CD8-positive, alpha-beta memory T cell (primary cell): ENCODE data around the gene PPP2R2B. TPM values are rescaled to one million over a fixed set of nuclear protein-coding genes. Genes with fewer than 3 reads are reported as not detected.

Source experiments
- CTCF ChIA-PET: fragments of 350-600 bp; sonication (Branson Sonifier 250); formaldehyde crosslinking; loops from one replicate; lab custom pipeline; 2021; ENCODE audit warnings: antibody characterized with exemption; lab: Charles Lee
- POLR2A ChIA-PET: fragments of 350-600 bp; sonication (Branson Sonifier 250); formaldehyde crosslinking; loops from one replicate; lab custom pipeline; 2021; ENCODE audit warnings: antibody characterized with exemption; lab: Charles Lee
- DNase-seq, 5 donors: peaks; one replicate each; pipeline versions ENCODE4 v3.0.0 to v3.0.0-alpha.2; 2020 to 2022; ENCODE audit warnings: mixed read lengths in 1 of 5
- H3K27ac ChIP-seq: one replicate; pipeline ENCODE4 v1.7.0; 2013; ENCODE audit warnings: low read depth, mild to moderate bottlenecking, low read length, moderate library complexity
- H3K27me3 ChIP-seq: 2 replicates; pipeline ENCODE4 v1.7.0; 2013; ENCODE audit warnings: low read length, mild to moderate bottlenecking; ENCODE audit not compliant: insufficient read depth, poor library complexity, severe bottlenecking
- H3K36me3 ChIP-seq: 2 replicates; pipeline ENCODE4 v1.7.0; 2013; ENCODE audit warnings: mild to moderate bottlenecking, low read length, moderate library complexity; ENCODE audit not compliant: insufficient read depth
- H3K4me1 ChIP-seq: 2 replicates; pipeline ENCODE4 v1.7.0; 2013; ENCODE audit warnings: mild to moderate bottlenecking, low read length, moderate library complexity; ENCODE audit not compliant: insufficient read depth
- H3K4me3 ChIP-seq: 2 replicates; pipeline ENCODE4 v1.7.0; 2013; ENCODE audit warnings: mild to moderate bottlenecking, low read length
- H3K9me3 ChIP-seq: 2 replicates; pipeline ENCODE4 v1.7.0; 2013; ENCODE audit warnings: mild to moderate bottlenecking, low read length
- H3K27ac Mint-ChIP-seq, 8 donors: one replicate each; pipeline ENCODE4 v1.8.0; 2020 to 2021; ENCODE audit warnings: mixed read lengths in 8 of 8, mild to moderate bottlenecking in 6 of 8, inconsistent platforms in 3 of 8, moderate library complexity in 3 of 8
- H3K27me3 Mint-ChIP-seq, 2 donors: one replicate each; pipeline ENCODE4 v1.8.0; 2020 to 2021; ENCODE audit warnings: mixed read lengths in 2 of 2, mild to moderate bottlenecking in 1 of 2, moderate library complexity in 1 of 2
- H3K36me3 Mint-ChIP-seq, 3 donors: one replicate each; pipeline ENCODE4 v1.8.0; 2020 to 2021; ENCODE audit warnings: mixed read lengths in 3 of 3, inconsistent platforms in 1 of 3, mild to moderate bottlenecking in 1 of 3
- H3K4me1 Mint-ChIP-seq, 3 donors: one replicate each; pipeline ENCODE4 v1.8.0; 2020 to 2021; ENCODE audit warnings: mixed read lengths in 3 of 3, inconsistent platforms in 1 of 3, mild to moderate bottlenecking in 1 of 3
- H3K4me3 Mint-ChIP-seq, 7 donors: one replicate each; pipeline ENCODE4 v1.8.0; 2020 to 2021; ENCODE audit warnings: mixed read lengths in 7 of 7, mild to moderate bottlenecking in 6 of 7, moderate library complexity in 4 of 7, inconsistent platforms in 2 of 7
- H3K9me3 Mint-ChIP-seq, 5 donors: one replicate each; pipeline ENCODE4 v1.8.0; 2020 to 2022; ENCODE audit warnings: mixed read lengths in 5 of 5, mild to moderate bottlenecking in 3 of 5, moderate library complexity in 2 of 5, inconsistent platforms in 1 of 5
- polyA plus RNA-seq: library from polyadenylated mRNA; unstranded; fragments of 300-500 nt; fragmentation: Illumina TruSeq; gene quantifications from one replicate; pipeline ENCODE4 v1.2.3, GENCODE V29; 2021
- total RNA-seq, 2 experiments: library from RNA; stranded (reverse); gene quantifications; one replicate each; pipeline ENCODE4 v1.2.3, GENCODE V29; 2021

The PPP2R2B gene
- total and polyA plus RNA-seq, 3 experiments from 2014 or later, result 2.3 to 29.7 (median 4.2) TPM

DNA sequence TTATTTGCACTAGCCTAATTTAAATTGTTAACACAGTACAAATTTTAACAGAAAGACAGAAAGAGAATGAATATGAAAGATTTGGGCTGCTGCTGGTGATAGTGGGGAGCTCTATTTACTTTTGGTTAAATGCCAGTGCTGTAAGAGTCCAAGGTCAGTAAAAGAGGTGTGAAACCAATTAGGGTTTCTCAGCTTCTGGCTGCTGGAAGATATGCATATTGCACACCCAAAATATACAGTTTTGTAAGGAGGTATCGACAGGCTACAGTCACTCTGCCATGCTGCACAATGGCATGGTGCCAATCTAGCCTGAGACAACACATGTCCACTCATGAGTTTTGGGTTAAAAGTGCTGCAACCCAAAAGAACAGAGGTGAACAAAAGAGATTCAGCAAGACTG lies 79.3 kb downstream of the PPP2R2B start:
- CTCF ChIA-PET, result no interaction called here
- H3K36me3 Mint-ChIP-seq, result peaks cover 0 to 3% (median 0%) of the 10 kb centered on the region in 3 donors
- peaks cover 9% of the 10 kb centered on the region for H3K4me1 ChIP-seq
- H3K4me1 Mint-ChIP-seq, result peaks cover 53 to 80% (median 76%) of the 10 kb centered on the region in 3 donors
- H3K27me3 ChIP-seq, result no peaks in the 10 kb centered on the region
- peak overlapping the region in 2 of 7 donors; percentile 3 to 16 for H3K4me3 Mint-ChIP-seq
- no peaks in the 10 kb centered on the region for H3K27me3 Mint-ChIP-seq
- no peaks in the 10 kb centered on the region for H3K36me3 ChIP-seq
- H3K9me3 ChIP-seq, result no peaks in the 10 kb centered on the region
- H3K9me3 Mint-ChIP-seq, result no peaks in the 10 kb centered on the region
- POLR2A ChIA-PET, result no interaction called here
- H3K27ac Mint-ChIP-seq, result peak overlapping the region in 7 of 8 donors; percentile 2 to 75 (median 43)
- no peak overlapping the region for H3K4me3 ChIP-seq
- no peak for DNase-seq
- no peak overlapping the region for H3K27ac ChIP-seq

DNA sequence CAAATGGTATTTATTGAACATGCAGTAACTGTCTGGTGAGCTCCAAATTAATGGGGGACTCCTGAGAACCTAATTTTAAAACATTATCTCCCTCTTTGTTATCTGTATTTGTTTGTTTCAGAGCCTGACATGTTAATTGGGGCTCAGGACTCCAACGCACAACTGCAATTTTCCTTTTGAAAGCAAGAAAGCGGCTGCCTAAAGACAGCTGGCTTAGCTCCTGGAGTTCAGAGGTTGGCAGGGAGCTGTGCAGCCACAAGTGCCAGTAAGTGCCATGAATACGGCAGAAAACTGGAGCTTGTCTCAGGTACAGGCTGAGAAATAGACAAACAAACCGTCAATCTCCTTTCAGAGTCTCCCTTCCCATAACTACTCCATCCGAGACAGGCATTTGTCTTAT lies 80.9 kb downstream of the PPP2R2B start:
- no peak overlapping the region for H3K27ac ChIP-seq
- no peaks in the 10 kb centered on the region for H3K36me3 ChIP-seq
- ChIA-PET POLR2A (no interaction called here), CTCF (interaction anchor here (1.8 kb wide), 1 partner anchor 9 kb away, joined by 5 read pairs; no protein-coding TSS in a partner anchor)
- no peak for DNase-seq
- H3K27me3 ChIP-seq, result no peaks in the 10 kb centered on the region
- Mint-ChIP-seq H3K4me3 (no peak overlapping the region), H3K4me1 (peaks cover 65 to 93% (median 85%) of the 10 kb centered on the region in 3 donors), H3K9me3 (no peaks in the 10 kb centered on the region), H3K27ac (no peak overlapping the region), H3K27me3 (no peaks in the 10 kb centered on the region), H3K36me3 (peaks cover 0 to 5% (median 0%) of the 10 kb centered on the region in 3 donors)
- no peak overlapping the region for H3K4me3 ChIP-seq
- peaks cover 17% of the 10 kb centered on the region for H3K4me1 ChIP-seq
- H3K9me3 ChIP-seq, result no peaks in the 10 kb centered on the region

DNA sequence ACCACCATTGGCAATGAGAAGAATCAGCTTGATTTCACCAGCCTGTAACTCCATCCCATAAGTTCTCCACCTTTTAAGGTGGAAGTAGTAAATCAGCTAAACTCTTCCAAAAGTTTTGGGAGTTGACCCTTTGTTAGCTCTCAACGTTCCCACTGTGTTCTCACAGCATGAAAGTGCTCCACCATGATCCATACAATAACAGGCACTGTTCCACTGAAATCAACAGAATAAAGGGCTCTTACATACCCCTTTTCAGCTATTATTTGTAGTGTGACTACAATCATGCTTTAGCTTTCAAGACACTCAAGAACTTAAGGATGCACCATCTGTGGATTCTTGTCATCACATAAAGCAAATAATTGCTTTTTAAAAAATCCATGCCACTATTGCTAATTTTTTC lies 81.6 kb downstream of the PPP2R2B start:
- H3K4me3 Mint-ChIP-seq, result no peak overlapping the region
- peaks cover 70 to 91% (median 86%) of the 10 kb centered on the region in 3 donors for H3K4me1 Mint-ChIP-seq
- no peak overlapping the region for H3K27ac ChIP-seq
- H3K27me3 Mint-ChIP-seq, result no peaks in the 10 kb centered on the region
- no peak for DNase-seq
- POLR2A ChIA-PET, result no interaction called here
- H3K36me3 ChIP-seq, result no peaks in the 10 kb centered on the region
- H3K9me3 Mint-ChIP-seq, result no peaks in the 10 kb centered on the region
- H3K27ac Mint-ChIP-seq, result peak overlapping the region in 4 of 8 donors; percentile 32 to 59 (median 44)
- no peaks in the 10 kb centered on the region for H3K27me3 ChIP-seq
- H3K36me3 Mint-ChIP-seq, result peaks cover 0 to 6% (median 0%) of the 10 kb centered on the region in 3 donors
- CTCF ChIA-PET, result interaction anchor here (1.1 to 1.8 kb wide), 3 partner anchors 10 to 44 kb away, joined by 3 to 5 read pairs (median 4); no protein-coding TSS in a partner anchor
- no peaks in the 10 kb centered on the region for H3K9me3 ChIP-seq
- H3K4me3 ChIP-seq, result no peak overlapping the region
- H3K4me1 ChIP-seq, result peaks cover 17% of the 10 kb centered on the region

DNA sequence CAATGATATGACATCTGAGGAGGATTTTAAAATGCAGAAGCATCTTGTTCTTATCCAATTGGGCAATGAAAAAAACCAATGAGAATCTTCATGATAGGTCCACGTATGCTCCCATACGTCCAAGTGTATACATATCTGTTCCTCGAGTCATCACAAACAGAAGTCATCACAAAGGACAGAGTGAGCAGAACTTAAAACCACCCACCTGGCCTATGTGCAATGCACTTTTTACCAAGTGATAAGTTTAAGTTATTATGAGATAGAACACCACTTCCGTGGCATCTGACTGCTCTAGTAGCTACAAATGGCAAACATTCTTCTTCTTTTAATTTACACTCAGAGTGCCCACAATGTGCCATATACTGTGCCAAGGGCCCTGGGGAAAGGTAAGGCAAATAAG lies 82.4 kb downstream of the PPP2R2B start:
- Histone ChIP-seq H3K4me3 (no peak overlapping the region), H3K9me3 (no peaks in the 10 kb centered on the region), H3K27ac (no peak overlapping the region), H3K36me3 (no peaks in the 10 kb centered on the region), H3K4me1 (peaks cover 17% of the 10 kb centered on the region), H3K27me3 (no peaks in the 10 kb centered on the region)
- H3K4me1 Mint-ChIP-seq, result peaks cover 74 to 86% (median 85%) of the 10 kb centered on the region in 3 donors
- H3K4me3 Mint-ChIP-seq, result peak overlapping the region in 3 of 7 donors; percentile 2 to 15 (median 12)
- peaks cover 0 to 11% (median 0%) of the 10 kb centered on the region in 3 donors for H3K36me3 Mint-ChIP-seq
- no peak for DNase-seq
- H3K9me3 Mint-ChIP-seq, result no peaks in the 10 kb centered on the region
- H3K27me3 Mint-ChIP-seq, result no peaks in the 10 kb centered on the region
- peak overlapping the region; percentile 12 to 88 (median 35) for H3K27ac Mint-ChIP-seq
- POLR2A ChIA-PET, result interaction anchor here (0.6 kb wide), 1 partner anchor 80 kb away, joined by 3 read pairs; no protein-coding TSS in a partner anchor
- CTCF ChIA-PET, result interaction anchor here (1.1 to 1.3 kb wide), 2 partner anchors 11 to 43 kb away, joined by 3 to 4 read pairs; no protein-coding TSS in a partner anchor

DNA sequence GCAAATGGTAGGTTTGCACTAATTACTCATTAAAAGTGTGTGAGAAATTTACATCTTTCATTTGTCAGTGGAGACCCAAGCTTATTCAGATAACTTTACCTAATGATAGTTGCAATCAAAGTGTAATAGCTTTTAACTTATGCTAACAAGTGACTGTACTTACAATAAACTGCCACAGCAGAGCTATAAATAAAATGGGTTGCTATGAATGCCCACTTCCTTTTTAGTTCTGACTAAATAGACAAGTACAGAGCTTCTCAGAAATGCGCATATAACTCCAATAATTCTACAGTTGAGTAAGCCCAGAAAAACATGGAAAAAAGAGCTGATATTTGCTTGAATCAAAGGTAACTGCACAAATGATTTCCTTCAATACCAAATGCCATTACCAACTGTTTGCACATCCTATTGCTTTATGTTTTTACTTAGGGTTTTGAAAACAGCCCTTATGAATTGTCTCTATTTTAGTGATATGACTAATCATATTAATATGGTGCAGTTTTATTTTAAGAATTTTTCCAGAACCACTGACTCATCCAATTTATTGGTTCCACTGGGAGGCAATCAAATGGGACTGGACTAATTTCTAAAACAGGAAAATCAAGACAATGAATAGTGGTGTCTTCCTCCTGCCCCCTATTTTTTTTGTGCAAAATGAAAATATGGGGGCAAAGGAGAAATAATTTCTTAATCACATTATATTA lies 84.1 kb downstream of the PPP2R2B start:
- peaks cover 70 to 82% (median 71%) of the 10 kb centered on the region in 3 donors for H3K4me1 Mint-ChIP-seq
- ChIA-PET POLR2A (interaction anchor here (0.5 kb wide), 1 partner anchor 41 kb away, joined by 3 read pairs; no protein-coding TSS in a partner anchor), CTCF (interaction anchor here (1.0 kb wide), 1 partner anchor 9 kb away, joined by 3 read pairs; no protein-coding TSS in a partner anchor)
- H3K27me3 Mint-ChIP-seq, result no peaks in the 10 kb centered on the region
- DNase-seq, result peak in 1 of 5 donors; percentile 6
- peak overlapping the region in 6 of 8 donors; percentile 6 to 64 (median 32) for H3K27ac Mint-ChIP-seq
- Histone ChIP-seq H3K27me3 (no peaks in the 10 kb centered on the region), H3K36me3 (no peaks in the 10 kb centered on the region), H3K27ac (no peak overlapping the region), H3K9me3 (no peaks in the 10 kb centered on the region), H3K4me3 (no peak overlapping the region), H3K4me1 (peaks cover 17% of the 10 kb centered on the region)
- no peaks in the 10 kb centered on the region for H3K9me3 Mint-ChIP-seq
- peak overlapping the region in 6 of 7 donors; percentile 12 to 61 (median 44) for H3K4me3 Mint-ChIP-seq
- H3K36me3 Mint-ChIP-seq, result peaks cover 0 to 12% (median 2%) of the 10 kb centered on the region in 3 donors

DNA sequence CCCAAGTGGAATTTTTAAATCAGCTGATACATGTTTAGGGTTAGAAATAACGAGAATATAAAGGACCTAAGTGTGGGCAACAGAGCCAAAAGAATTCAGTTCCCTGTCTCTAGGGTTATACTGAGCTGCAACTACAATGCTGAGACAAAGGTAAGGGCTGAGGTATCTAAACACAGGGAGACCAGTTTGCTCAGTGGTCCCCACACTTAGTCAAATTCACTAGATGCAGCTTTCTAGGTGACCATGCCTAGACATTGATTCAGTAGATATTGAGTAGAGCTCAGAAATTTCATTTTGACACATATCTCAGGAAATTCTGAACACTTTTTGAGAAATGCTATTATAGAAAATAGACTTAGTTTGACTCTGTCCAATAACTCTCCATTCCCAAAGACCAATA lies 84.8 kb downstream of the PPP2R2B start:
- Histone ChIP-seq H3K4me1 (peaks cover 17% of the 10 kb centered on the region), H3K9me3 (no peaks in the 10 kb centered on the region), H3K36me3 (no peaks in the 10 kb centered on the region), H3K4me3 (no peak overlapping the region), H3K27ac (no peak overlapping the region), H3K27me3 (no peaks in the 10 kb centered on the region)
- H3K27me3 Mint-ChIP-seq, result no peaks in the 10 kb centered on the region
- DNase-seq, result no peak
- CTCF ChIA-PET, result interaction anchor here (1.0 kb wide), 1 partner anchor 8 kb away, joined by 3 read pairs; no protein-coding TSS in a partner anchor
- peak overlapping the region in 3 of 7 donors; percentile 19 to 43 (median 42) for H3K4me3 Mint-ChIP-seq
- H3K4me1 Mint-ChIP-seq, result peaks cover 63 to 75% (median 66%) of the 10 kb centered on the region in 3 donors
- no peaks in the 10 kb centered on the region for H3K9me3 Mint-ChIP-seq
- peaks cover 0 to 15% (median 9%) of the 10 kb centered on the region in 3 donors for H3K36me3 Mint-ChIP-seq
- POLR2A ChIA-PET, result no interaction called here
- peak overlapping the region in 5 of 8 donors; percentile 6 to 64 (median 29) for H3K27ac Mint-ChIP-seq

DNA sequence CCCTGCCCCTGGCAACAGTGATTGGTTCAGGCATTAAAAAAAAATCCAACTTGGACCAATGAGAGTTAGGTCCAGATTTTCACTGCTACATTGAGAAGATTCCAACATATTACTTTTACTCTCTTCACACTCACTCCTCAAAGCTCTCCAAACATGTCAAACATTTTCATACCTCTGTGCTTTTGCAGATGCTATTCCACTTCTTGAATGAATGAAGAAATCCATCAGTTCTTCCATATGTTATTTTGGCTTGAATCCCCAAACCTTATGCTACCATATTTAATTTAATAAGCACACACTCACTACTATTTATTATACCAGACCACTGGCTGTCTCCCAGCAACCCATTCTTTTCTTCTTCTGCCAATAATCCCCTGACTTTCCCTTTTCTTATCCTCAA lies 87.1 kb downstream of the PPP2R2B start:
- Histone ChIP-seq H3K4me1 (peaks cover 17% of the 10 kb centered on the region), H3K4me3 (no peak overlapping the region), H3K36me3 (no peaks in the 10 kb centered on the region), H3K9me3 (no peaks in the 10 kb centered on the region), H3K27ac (no peak overlapping the region), H3K27me3 (no peaks in the 10 kb centered on the region)
- ChIA-PET CTCF (no interaction called here), POLR2A (no interaction called here)
- no peak for DNase-seq
- no peak overlapping the region for H3K4me3 Mint-ChIP-seq
- peaks cover 45 to 55% (median 53%) of the 10 kb centered on the region in 3 donors for H3K4me1 Mint-ChIP-seq
- peaks cover 0 to 12% (median 9%) of the 10 kb centered on the region in 3 donors for H3K36me3 Mint-ChIP-seq
- no peak overlapping the region for H3K27ac Mint-ChIP-seq
- H3K27me3 Mint-ChIP-seq, result no peaks in the 10 kb centered on the region
- no peaks in the 10 kb centered on the region for H3K9me3 Mint-ChIP-seq
